NCI-H146 treated with DMSO at 0.1 percent for 48 hours (cell line): ENCODE measurements around the gene FBXL13.
"Not testable (repeated sequence)": the region's sequence is repeated elsewhere in the genome, so short reads cannot be mapped to it uniquely, and the experiment has no call there.

Source experiments
- DNase-seq: peaks from one replicate; lab custom pipeline; 2025; ENCODE audit not compliant: unreplicated experiment; lab: John Stamatoyannopoulos, UW

FBXL13 gene

GRCh38 chr7:102942868-102943267, 131.7 kb downstream of the FBXL13 start:
- DNase-seq, result no peak

- DNase-seq, result no peak
These were observed 132.3 kb downstream of the FBXL13 start for GRCh38 chr7:102942181-102942866.

GRCh38 chr7:102938679-102939078, 135.9 kb downstream of the FBXL13 start:
- no peak for DNase-seq

GRCh38 chr7:102935450-102936115, 139.0 kb downstream of the FBXL13 start:
- DNase-seq, result no peak

- DNase-seq, result no peak
These were observed 139.9 kb downstream of the FBXL13 start for GRCh38 chr7:102934701-102935100.

GRCh38 chr7:102934239-102934638, 140.4 kb downstream of the FBXL13 start:
- DNase-seq, result no peak

- peak; percentile 11 for DNase-seq
These were observed 140.8 kb downstream of the FBXL13 start for GRCh38 chr7:102933763-102934162.

- DNase-seq, result no peak
These were observed 142.8 kb downstream of the FBXL13 start for GRCh38 chr7:102931757-102932156.

GRCh38 chr7:102927312-102927933, 147.2 kb downstream of the FBXL13 start:
- DNase-seq, result no peak

- DNase-seq, result no peak
These were observed 147.8 kb downstream of the FBXL13 start for GRCh38 chr7:102926783-102927140.

- DNase-seq, result no peak
These were observed 148.4 kb downstream of the FBXL13 start for GRCh38 chr7:102925976-102926782.

- no peak for DNase-seq
These were observed 155.8 kb downstream of the FBXL13 start for GRCh38 chr7:102918845-102919244.

- DNase-seq, result no peak
These were observed 156.9 kb downstream of the FBXL13 start for GRCh38 chr7:102917436-102918353.

GRCh38 chr7:102916881-102917280, 157.7 kb downstream of the FBXL13 start:
- no peak for DNase-seq

- DNase-seq, result no peak
These were observed 158.2 kb downstream of the FBXL13 start for GRCh38 chr7:102916426-102916825.

GRCh38 chr7:102914585-102914984, 160.0 kb downstream of the FBXL13 start:
- DNase-seq, result no peak

GRCh38 chr7:102913826-102914225, 160.8 kb downstream of the FBXL13 start:
- no peak for DNase-seq

- no peak for DNase-seq
These were observed 161.9 kb downstream of the FBXL13 start, which contains the start of gene LRRC17 for GRCh38 chr7:102912742-102913141. TSS of gene LRRC17 (plus strand) at chr7:102913000. CDS start at chr7:102933914, 20,914 bp downstream.

GRCh38 chr7:102908676-102909075, 165.9 kb downstream of the FBXL13 start:
- no peak for DNase-seq

- not testable (repeated sequence) for DNase-seq
These were observed 171.0 kb downstream of the FBXL13 start for GRCh38 chr7:102903576-102903975.
